NCI-H524 (cell line): ENCODE measurements around the gene PLCB4.
"Not testable (repeated sequence)": the region's sequence is repeated elsewhere in the genome, so short reads cannot be mapped to it uniquely, and the experiment has no call there.

Experiments
- DNase-seq, 2 experiments: peaks; one replicate each; lab custom pipeline; 2025; lab: John Stamatoyannopoulos, UW

PLCB4 gene

DNA sequence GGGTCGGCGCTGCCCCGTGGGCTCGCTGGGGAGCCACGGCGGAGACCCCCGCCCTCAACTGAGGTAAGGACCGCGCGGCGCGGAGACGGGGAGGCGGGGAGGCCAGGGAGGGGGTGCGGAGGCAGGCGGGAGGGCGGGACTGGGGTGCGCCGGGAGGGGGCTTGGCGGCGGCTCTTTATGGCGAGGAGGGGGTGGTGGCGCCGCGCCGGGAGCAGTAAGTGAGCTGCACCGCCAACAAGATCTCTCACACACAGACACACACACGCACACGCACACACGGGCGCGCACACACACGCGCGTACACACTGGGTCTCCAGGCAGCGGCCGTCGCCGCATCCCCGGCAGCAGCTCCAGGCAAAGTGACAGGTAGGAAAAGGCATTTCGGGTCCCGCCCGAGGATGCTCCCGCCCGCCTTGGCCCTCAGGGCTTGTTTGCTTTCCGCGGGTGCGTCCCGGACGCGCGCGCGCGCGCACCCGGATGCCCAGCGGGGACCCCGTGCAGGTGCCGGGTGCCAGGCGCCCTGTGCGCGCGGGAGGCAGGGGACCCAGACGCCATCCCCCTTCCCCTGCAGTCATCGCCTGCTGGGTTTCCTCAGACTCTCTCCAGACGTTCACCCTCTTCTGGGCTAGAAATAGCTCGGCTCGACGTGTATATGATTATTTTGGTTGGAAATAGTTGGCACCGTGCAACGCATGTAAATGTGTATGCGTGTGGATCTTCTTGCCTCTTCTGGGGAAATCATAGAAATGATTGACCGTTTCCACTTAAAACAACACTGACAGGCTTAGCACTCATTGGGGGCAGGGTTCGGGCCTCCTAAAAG, at the start of gene PLCB4:
Gene PLCB4 (plus strand): TSS at position 247 of the 823 bp plus-strand sequence. CDS start 238,728 bp downstream, outside the sequence.
- peak; percentile 68 to 88 for DNase-seq

DNA sequence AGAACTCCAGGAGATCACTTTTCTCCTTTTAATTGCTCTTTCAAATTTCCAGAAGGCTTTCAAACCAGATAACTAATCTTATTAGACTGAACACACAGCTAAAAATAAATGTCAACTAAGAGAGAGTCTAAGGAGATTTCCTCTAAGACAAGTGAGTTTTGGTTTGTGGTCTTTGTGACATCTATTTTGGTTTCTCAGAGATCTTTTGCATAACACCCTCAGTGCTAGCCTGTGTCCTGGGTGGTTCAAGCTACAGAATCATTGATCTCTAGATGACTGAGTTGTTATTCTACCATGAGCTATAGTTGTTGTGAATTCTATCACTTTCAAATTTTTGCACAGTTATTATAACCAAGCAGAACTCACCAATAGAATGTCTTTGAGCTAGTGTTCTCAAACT, 49.1 kb upstream of the PLCB4 start:
- no peak for DNase-seq

DNA sequence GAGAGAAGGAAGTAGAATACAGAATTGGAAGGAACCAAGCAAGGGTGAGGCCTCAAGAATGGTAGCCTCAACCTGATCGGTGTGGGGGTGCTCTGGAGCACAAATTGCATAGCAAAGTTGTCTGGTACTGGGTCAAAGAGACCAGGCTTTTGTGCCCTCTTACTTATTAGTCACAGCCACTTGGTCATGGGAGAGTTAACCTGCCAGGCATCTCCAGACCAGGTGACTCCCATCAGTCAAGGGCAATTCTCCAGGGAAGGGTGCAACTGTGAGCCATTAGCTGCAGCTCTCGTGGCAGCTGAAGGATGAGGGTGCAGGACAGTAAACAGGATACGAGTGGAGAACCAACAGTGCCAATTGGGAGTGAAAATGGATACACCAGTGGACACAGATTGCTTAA, 47.7 kb upstream of the PLCB4 start:
- no peak for DNase-seq

DNA sequence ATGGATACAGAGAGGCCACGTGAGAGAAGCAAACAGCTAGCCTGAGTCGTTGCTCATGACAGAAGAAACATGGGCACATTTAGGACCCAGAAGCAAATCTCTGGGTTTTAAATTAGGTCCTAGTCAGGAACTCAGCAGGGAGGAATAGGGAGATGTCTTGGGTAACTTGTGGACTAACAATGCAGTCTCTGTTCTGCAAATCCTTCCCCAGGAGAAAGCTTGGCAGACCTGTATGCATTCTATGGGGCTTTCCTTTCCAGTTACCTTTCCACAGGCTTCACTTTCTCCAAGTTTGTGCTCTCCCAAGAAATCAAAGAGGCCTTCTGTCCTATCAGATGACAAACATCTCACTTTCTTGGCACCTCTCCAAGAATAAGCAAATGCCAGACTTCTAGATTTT, 47.2 kb upstream of the PLCB4 start:
- DNase-seq: no peak

DNA sequence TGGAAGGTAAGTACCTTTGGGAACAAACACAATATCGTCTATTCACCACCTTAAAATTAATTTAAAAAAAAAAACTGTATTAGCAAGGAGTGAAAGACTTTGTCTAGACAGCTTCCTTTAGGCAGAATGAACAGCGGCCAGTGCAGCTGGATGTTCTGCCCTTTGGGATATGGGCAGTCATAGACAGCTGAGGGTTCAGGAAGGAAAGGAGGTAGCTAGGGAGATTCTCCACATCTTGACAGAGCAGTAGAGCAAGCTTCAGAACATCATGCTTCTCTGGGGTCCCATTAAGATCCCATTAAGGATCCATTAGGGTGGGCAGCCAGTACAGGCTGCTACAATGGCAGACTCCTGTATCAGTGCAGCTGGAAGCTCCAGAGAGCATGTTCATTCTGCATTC, 46.5 kb upstream of the PLCB4 start:
- DNase-seq: no peak

DNA sequence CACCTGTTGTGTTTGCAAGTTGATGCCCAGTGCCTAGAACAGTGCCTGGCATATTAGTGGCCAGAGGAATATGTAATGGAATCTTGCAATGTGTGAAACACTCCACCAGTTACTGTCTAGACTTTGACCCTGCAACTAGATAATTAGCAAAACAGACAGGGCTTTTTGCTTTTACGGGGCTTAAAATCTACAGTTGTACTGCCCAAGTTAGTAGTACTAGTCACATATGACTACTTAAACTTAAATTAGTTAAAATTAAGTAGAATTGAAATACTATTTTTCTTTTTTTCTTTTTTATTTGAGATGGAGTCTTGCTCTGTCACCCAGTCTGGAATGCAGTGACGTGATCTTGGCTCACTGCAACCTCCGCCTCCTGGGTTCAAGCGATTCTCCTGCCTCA, 44.3 kb upstream of the PLCB4 start:
- no peak for DNase-seq

DNA sequence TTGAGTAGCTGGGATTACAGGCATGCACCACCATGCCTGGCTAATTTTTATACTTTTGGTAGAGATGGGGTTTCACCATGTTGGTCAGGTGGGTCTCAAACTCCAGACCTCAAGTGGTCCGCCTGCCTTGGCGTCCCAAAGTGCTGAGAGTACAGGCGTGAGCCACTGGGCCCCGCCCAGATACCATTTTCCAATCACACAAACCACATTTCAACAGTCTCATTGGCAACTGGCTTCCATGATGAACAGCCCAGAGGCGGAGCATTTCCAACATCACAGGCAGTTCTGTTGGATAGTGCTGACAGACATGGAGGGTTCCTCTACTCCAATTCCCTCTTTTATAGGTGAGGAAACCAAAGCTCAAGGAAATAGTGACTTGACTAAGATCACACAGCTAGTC, 43.9 kb upstream of the PLCB4 start:
- DNase-seq: no peak

DNA sequence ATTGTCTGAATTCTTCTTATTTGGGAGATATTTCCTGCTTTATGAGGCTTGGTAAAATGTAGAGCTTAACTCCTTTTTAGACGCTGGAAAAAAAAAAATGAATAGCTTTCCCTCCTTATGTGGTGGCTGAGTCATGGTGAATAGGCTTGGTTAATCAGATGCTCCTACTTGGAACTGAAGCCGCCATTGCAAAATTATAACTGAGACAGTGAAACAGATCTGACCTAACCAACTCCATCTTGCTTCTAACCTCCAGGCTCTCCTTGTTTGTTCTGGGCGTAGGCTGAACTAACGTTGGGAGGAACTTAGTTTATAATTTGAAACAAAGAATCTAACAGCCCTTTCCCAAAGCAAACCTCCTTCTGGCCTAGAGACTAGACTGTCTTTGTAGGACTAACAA, 43.2 kb upstream of the PLCB4 start:
- DNase-seq: no peak

DNA sequence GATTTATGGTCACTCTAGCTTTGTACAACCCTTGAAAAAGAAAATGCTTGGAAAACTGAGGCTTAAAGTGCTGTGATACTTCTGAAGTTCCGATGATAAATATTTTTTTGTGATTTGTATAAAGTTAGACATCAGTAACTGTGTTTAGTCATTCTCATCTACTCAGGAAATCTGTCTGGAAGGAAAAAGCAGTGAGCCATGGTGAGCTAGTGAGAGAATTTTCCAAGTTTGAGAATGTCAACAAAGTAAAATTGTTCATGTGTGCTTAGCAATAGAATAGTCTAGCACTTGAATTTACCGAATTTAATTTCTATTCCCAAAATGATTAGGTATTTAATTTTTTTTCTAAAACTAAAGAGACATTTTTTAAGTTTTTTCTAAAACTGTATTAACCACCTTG, 41.3 kb upstream of the PLCB4 start:
- DNase-seq: no peak

DNA sequence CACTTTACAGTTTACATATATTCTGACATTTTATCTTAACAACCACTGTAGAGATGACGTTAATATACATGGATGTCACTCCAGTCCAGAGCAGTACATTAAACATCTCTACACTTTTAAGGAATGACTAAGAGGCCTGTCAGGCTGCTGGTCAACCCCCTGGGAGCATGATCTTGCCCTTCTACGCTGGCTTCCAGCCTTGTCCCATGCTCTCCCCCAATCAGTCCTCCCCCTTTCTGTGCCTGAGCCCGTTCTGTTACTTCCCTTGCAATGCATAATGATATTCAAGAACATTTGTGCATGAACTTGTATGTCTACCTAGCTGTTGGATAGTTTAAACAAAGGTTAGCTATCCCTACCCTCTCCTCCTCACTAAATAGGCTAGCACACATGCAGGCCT, 40.5 kb upstream of the PLCB4 start:
- no peak for DNase-seq

DNA sequence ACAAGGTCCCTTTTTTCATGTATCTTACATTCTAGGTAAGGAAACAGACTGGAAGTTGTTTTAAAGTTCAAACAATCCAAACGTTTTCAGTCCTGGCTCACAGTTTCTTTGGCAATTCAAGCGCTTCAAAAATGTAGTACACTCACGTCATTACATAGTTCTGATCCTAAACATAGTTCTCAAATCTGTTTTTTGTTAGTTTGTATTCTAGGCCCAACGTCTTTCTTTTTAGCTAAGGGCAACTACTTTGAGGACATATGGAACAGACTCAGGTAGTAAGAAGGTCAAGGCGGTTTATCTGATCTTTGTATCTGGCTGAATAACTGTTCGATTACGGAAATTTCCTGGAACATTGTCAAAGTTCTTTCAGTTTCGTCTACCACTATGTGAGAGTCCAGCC, 36.9 kb upstream of the PLCB4 start:
- no peak for DNase-seq

DNA sequence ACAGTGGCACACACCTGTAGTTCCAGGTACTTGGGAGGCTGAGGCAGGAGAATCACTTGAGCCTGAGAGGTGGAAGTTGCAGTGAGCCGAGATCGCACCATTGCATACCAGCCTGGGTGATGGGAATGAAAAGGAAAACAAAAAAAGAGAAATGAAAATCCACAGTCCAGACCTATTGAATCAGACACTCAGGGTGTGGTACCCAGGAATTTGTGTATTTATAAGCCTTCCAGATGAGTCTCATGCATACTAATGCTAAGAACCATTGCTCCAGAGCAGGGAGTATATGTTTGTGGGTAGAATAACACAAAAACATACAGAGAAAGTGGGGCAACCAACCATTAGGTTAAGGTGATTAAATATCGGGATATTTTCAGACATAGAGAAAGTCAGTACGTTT, 36.1 kb upstream of the PLCB4 start:
- DNase-seq: no peak

DNA sequence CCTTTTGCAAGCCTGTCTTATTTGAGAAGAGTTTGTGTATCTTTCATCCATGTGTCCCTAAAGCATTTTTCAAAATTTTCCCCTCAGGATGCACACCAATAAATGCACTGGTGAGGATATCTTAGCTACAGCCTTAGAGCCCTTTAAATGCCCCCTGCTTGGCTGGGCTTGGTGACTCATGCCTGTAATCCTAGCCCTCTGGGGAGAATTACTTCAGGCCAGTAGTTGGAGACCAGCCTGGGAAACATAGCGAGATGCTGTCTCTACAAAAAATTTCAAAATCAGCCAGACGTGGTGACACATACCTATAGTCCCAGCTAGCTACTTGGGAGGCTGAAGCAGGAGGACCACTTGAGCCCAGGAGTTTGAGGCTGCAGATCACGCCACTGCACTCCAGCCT, 33.8 kb upstream of the PLCB4 start:
- DNase-seq: peak in 1 of 2 experiments; percentile 21

DNA sequence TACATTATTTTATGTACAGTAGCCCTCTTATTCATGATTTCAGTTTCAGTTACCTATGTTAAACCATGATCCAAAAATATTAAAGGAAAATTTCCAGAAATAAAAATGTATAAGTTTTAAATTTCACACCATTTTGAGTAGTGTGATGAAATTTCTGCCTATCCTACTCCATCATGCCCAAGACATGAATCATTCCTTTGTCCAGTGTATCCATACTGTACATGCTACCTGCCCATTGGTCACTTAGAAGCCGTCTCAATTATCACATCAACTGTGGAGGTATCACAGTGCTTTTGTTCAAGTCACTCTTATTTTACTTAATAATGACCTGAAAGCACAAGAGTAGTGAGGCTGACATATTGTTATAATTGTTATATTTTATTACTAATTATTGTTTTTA, 32.3 kb upstream of the PLCB4 start:
- no peak for DNase-seq

DNA sequence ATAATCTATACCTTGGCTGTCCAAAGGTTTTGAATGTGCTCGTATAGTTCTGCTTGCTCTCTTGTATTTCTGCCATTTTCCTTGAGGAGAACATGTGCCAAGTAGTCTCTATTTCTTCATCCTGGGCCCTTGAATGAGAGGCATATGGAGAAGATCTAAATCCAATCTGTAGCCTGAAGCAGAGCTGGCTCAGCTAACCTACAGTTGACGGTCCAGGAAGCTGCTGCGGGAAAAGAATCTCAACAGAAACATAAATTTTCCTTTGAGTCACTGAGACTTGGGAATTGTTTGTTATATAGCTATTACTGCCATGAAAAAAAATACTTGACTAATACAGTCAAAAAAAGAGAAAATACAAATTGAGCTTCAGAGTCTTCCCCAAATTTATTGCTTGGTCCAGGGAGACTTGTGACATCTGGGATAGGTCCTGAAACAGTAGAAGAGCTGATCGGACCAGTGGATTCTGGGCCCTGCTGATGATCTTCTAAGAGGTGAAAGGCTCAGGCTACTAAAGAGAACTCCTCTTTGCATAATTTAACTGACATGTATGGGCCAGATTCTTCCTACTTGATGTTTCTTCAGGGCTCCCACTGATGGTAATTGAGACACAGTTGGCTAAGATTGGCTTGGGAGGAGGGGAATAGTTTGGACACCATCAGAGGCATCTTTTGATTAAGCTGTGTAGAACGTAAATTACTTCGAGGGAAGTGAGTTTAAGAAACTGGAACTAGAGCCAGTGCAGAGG, 29.9 kb upstream of the PLCB4 start:
- no peak for DNase-seq

DNA sequence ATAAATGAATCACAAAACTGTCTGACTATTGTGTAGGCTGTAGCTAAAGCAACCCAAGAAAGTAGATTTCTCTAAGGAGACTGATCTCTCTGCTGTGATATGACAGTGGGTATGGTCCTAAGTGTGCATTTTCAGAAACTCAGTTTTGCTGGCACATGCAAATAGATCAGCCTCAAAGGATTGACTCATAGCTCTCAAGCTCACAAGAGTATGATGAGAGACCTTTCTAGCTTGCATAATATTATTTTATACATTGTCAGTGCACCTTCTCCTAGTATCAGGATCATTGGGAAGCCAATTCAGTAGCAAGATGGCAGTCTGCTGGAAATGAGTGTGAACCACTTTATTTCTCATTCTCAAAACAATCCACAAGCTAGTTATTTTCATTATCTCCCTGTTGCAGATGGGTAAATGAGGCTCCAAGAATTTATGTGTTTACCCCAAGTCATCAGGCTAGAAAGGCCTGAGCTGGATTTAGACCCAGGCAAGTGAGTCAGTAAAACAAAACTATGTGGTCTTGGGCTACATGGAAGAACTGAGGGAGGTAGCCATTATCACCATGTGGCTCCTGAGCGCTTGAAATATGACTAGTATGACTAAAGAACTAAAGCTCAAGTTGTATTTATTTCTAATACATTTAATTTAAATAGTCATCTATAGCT, 27.9 kb upstream of the PLCB4 start:
- DNase-seq: no peak

DNA sequence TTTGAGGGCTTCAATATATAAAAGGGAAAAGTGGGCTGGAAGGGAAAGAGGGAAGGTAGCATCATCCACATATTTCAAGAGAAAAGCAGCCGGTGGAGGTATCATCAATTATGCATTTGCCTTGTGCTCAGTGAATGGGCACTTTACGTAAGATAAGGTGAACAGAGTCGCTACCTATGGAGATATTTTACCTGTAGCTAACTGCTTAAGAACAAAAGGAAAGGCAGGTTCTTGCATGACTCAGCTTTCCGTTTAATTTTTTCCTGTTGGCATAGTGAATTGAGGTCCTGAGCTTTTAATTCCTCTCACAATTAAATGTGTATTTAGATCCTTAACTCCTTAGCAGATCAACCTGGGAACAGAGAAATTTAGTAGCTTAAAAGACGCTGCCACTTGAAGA, 25.5 kb upstream of the PLCB4 start:
- DNase-seq: no peak

DNA sequence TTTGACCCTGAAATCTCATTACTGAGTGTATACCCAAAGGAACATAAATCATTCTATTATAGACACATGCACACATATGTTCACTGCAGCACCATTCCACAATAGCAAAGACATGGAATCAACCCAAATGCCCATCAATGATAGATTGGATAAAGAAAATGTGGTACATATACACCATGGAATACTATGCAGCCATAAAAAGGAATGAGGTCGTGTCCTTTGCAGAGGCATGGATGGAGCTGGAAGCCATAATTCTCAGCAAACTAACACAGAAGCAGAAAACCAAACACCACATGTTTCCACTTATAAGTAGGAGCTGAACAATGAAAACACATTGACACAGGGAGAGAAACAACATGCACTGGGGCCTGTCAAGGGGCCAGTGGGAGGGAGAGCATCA, 21.0 kb upstream of the PLCB4 start:
- not testable (repeated sequence) for DNase-seq

DNA sequence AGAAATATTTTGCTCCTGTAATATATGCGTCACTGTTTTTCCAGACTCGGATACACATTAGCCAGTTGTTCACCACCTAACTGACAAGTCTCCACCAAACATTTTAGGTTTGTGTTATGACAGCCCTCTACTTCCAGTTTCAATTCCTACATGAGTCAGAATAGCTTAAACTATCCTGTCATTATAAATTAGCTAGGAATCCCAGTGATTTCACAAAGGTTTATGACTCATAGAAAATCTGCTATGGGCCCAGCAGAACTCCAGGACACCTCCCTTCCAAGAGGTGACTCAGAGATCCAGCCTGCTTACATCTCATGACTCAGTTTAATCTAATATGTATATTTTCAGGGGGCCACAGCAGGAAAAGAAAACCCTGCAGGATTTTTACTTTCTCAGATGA, 17.4 kb upstream of the PLCB4 start:
- DNase-seq: no peak

DNA sequence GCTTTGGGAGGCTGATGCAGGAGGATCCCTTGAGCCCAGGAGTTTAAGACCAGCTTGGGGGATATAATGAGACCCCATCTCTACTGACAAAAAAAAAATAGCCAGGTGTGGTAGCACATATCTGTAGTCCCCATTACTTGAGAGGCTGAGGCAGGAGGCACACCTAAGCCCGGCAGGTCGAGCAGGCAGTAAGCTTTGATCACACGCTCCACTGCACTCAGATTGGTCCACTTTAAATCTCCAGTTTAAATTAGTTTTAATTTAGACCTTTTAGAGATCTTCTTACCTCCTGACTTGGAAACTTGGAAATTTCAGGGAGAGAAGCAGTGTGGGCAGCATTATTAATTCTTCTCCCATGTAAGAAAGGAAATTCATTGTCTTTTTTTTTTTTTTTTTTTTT, 16.8 kb upstream of the PLCB4 start:
- DNase-seq: no peak

DNA sequence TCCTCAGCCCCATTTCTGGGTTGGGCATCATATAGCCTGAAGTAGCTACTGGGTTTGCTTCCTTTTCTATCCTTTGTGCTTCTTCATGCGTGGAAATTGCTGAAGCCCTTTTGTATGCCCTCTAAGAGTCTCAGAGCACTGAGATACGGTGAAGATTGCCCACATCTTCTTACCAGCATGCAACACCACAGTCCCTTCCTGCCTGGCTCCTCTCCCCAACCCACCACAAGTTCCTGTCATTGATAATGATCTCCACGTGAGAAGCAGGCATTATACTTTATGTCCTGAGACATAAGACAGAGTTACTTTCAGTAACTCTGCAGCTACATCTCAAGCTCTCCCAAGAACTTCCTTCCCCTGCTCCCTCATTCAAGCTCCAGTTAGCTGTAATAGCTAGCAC, 15.8 kb upstream of the PLCB4 start:
- DNase-seq: no peak

DNA sequence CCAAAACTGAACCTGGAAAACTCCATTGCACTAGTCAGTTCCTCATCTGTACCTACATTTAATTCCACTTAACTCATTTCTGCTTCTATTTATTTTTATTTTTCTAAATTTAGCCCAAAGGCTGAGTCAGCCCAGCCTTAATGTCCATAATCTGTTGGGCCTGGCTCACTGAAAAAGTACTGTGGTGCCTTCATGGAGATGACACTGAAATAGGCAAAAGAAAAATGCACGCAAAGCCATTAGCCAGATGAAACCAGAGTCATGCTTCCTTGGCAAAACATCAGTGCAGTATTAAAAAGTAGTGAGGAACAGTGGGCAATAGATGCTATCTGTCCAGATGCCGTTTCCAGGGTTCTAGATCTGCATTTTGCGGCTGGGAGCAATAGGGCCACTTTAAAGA, 14.7 kb upstream of the PLCB4 start:
- DNase-seq: no peak

DNA sequence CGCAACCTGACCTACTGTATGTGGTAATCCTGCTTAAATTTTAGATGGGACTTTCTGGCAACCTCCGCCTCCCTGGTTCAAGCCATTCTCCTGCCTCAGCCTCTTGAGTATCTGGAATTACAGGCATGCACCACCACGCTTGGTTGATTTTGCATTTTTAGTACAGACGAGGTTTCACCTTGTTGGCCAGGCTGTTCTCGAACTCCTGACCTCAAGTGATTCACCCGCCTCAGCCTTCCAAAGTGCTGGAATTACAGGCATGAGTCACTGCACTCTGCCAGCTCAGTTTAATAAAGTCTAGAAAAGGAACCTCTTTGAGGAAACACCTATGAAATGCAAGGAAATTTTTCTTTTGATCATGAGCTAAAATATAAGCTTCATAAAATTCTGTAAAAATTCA, 9.0 kb upstream of the PLCB4 start:
- DNase-seq: no peak
